HepG2 (cell line): ENCODE measurements around the gene C11orf86. TPM values are rescaled to one million over a fixed set of nuclear protein-coding genes. Genes with fewer than 3 reads are reported as not detected.

Experiments
- ATAC-seq: fragments of 200-7000 bp; cut with Tn5 transposase; 3 replicates; pipeline ENCODE4 v1.9.1; 2020; ENCODE audit warnings: mild to moderate bottlenecking, moderate library complexity
- BruUV-seq: library from RNA; stranded (reverse); fragments of 400-500 nt; replicated peaks from 2 replicates; lab custom pipeline; 2021; lab: Mats Ljungman, UMichigan
- CTCF ChIA-PET: fragments of 300-600 bp; formaldehyde crosslinking; extraction: SDS; loops from one replicate; lab custom pipeline; 2021; ENCODE audit warnings: low total read pairs, inconsistent platforms, low intra/inter-chr PET ratio; lab: Yijun Ruan, JAX
- POLR2A ChIA-PET: fragments of 350-600 bp; sonication (Branson Sonifier 250); formaldehyde crosslinking; loops from one replicate; lab custom pipeline; 2020; ENCODE audit warnings: antibody characterized with exemption, inconsistent platforms; lab: Yijun Ruan, JAX
- DNase-seq: peaks from one replicate; pipeline ENCODE4 v3.0.0-alpha.2; 2015; ENCODE audit warnings: low spot score
- FAIRE-seq: peaks from 3 replicates; lab custom pipeline; 2011; peaks lifted over from hg19 to GRCh38; lab: Jason Lieb, UNC
- H2AFZ ChIP-seq: one replicate; pipeline ENCODE4 v1.6.1; 2011; ENCODE audit warnings: low read length, inconsistent platforms
- H3K27ac ChIP-seq: fragments of 300-600 bp; 3 replicates; pipeline ENCODE4 v1.8.0; 2011; ENCODE audit warnings: mixed run types, mild to moderate bottlenecking, mixed read lengths, low read length, inconsistent platforms; ENCODE audit not compliant: insufficient read depth; ENCODE audit errors: extremely low read length
- H3K27me3 ChIP-seq, 2 experiments: fragments of 200-600 bp in 1 of 2; 2 replicates in 1 of 2; 3 replicates in 1 of 2; pipeline versions ENCODE4 v1.6.0 to v1.8.0; 2011; ENCODE audit warnings: low read length in 2 of 2, mild to moderate bottlenecking in 2 of 2, moderate library complexity in 2 of 2, inconsistent platforms in 1 of 2; ENCODE audit not compliant: insufficient read depth in 2 of 2, control insufficient read depth in 1 of 2
- H3K36me3 ChIP-seq, 2 experiments: fragments of 200-600 bp in 1 of 2; replicated peaks in 1 of 2; 2 replicates in 1 of 2; 3 replicates in 1 of 2; pipeline versions ENCODE4 v1.5.1 to v1.8.0; 2011; ENCODE audit warnings: low read length in 2 of 2, inconsistent platforms in 1 of 2; ENCODE audit not compliant: insufficient read depth in 2 of 2, control insufficient read depth in 1 of 2
- H3K4me1 ChIP-seq: 2 replicates; pipeline ENCODE4 v1.5.1; 2012; ENCODE audit warnings: low read length, inconsistent platforms; ENCODE audit not compliant: insufficient read depth
- H3K4me2 ChIP-seq: 2 replicates; pipeline ENCODE4 v1.6.0; 2011; ENCODE audit warnings: low read depth, low read length, inconsistent platforms
- H3K4me3 ChIP-seq, 3 experiments: fragments of 200-600 bp in 1 of 3; sonication (generic), shearing (Covaris generic) in 1 of 3; replicated peaks in 1 of 3; 2 replicates each; pipeline ENCODE4 v1.5.1; 2011 to 2016; ENCODE audit warnings: low read length in 3 of 3, inconsistent platforms in 2 of 3, low read depth in 2 of 3, mild to moderate bottlenecking in 2 of 3, control low read depth in 1 of 3, mixed read lengths in 1 of 3; ENCODE audit not compliant: insufficient read depth in 1 of 3
- H3K79me2 ChIP-seq: one replicate; pipeline ENCODE4 v1.6.1; 2011; ENCODE audit warnings: low read length, inconsistent platforms; ENCODE audit not compliant: insufficient read depth
- H3K9ac ChIP-seq: 2 replicates; pipeline ENCODE4 v1.6.0; 2011; ENCODE audit warnings: mild to moderate bottlenecking, low read depth, low read length, inconsistent platforms; ENCODE audit not compliant: insufficient read depth
- H3K9me3 ChIP-seq: 2 replicates; pipeline ENCODE4 v1.5.1; 2012; ENCODE audit warnings: mild to moderate bottlenecking, low read length
- H4K20me1 ChIP-seq: 2 replicates; pipeline ENCODE4 v1.6.0; 2011; ENCODE audit warnings: inconsistent platforms, mild to moderate bottlenecking, low read length, moderate library complexity; ENCODE audit not compliant: insufficient read depth
- ARNT2 ChIP-seq: sonication (generic); formaldehyde crosslinking; IDR thresholded peaks from 2 replicates; pipeline ENCODE4 v1.8.0; 2022; ENCODE audit warnings: mild to moderate bottlenecking, low read depth, missing genetic modification reagents, moderate library complexity
- FOXM1 ChIP-seq: sonication (generic); formaldehyde crosslinking; IDR thresholded peaks from 2 replicates; pipeline ENCODE4 v1.5.0; 2020; ENCODE audit warnings: missing genetic modification reagents
- GZF1 ChIP-seq: sonication (generic); formaldehyde crosslinking; IDR thresholded peaks from 2 replicates; pipeline ENCODE4 v1.5.1; 2020; ENCODE audit warnings: mild to moderate bottlenecking, missing genetic modification reagents
- ISX ChIP-seq: sonication (generic); formaldehyde crosslinking; conservative IDR thresholded peaks from 2 replicates; pipeline ENCODE4 v1.5.0; 2020; ENCODE audit warnings: missing genetic modification reagents
- SNAPC4 ChIP-seq: sonication (generic); formaldehyde crosslinking; IDR thresholded peaks from 2 replicates; pipeline ENCODE4 v1.4.0; 2020; ENCODE audit warnings: mild to moderate bottlenecking, missing genetic modification reagents
- ZBTB43 ChIP-seq: sonication (generic); formaldehyde crosslinking; conservative IDR thresholded peaks from 2 replicates; pipeline ENCODE4 v1.4.0; 2020; ENCODE audit warnings: missing genetic modification reagents
- ZNF10 ChIP-seq: sonication (generic); formaldehyde crosslinking; IDR thresholded peaks from 2 replicates; pipeline ENCODE4 v1.4.0; 2020; ENCODE audit warnings: mild to moderate bottlenecking, low read depth, missing genetic modification reagents, borderline replicate concordance
- ZNF33B ChIP-seq: sonication (generic); formaldehyde crosslinking; IDR thresholded peaks from 2 replicates; pipeline ENCODE4 v1.5.1; 2020; ENCODE audit warnings: mild to moderate bottlenecking, missing genetic modification reagents
- ZNF460 ChIP-seq: sonication (generic); formaldehyde crosslinking; IDR thresholded peaks from 2 replicates; pipeline ENCODE4 v1.5.1; 2020; ENCODE audit warnings: missing genetic modification reagents, mild to moderate bottlenecking, borderline replicate concordance
- ZNF556 ChIP-seq: sonication (generic); formaldehyde crosslinking; IDR thresholded peaks from 2 replicates; pipeline ENCODE4 v1.4.0; 2020; ENCODE audit warnings: mild to moderate bottlenecking, missing genetic modification reagents, borderline replicate concordance
- ZNF850 ChIP-seq: sonication (generic); formaldehyde crosslinking; conservative IDR thresholded peaks from 2 replicates; pipeline ENCODE4 v1.9.0; 2021; ENCODE audit warnings: mild to moderate bottlenecking, missing genetic modification reagents
- WGBS: methylation state at CpG from one replicate; pipeline ENCODE4 v1.1.6; 2017; ENCODE audit warnings: low lambda C conversion rate; 5-methylcytosine and 5-hydroxymethylcytosine counted together
- in situ Hi-C: cut with HindIII; loops from 2 replicates; pipeline ENCODE4 v1.10.0; 2017; ENCODE audit warnings: low pct_unique_long_range_greater_than_20kb; ENCODE audit not compliant: extremely low pct_ligation_motif_present
- intact Hi-C: fragments of 100-400 bp; cut with micrococcal nuclease; formaldehyde crosslinking; loops from one replicate; pipeline ENCODE4 v1.10.0; 2022; ENCODE audit not compliant: unreplicated experiment
- polyA plus RNA-seq, 8 experiments: library from polyadenylated mRNA; depleted of rRNA in 3 of 8; stranded (reverse) in 7 of 8; unstranded in 1 of 8; fragments of >200 nt; fragmentation: Illumina TruSeq in 4 of 8; extraction: Trizol in 4 of 8; gene quantifications; 2 replicates each; pipeline versions ENCODE4 v1.2.1 to v1.2.3, GENCODE V29; 2011 to 2016; ENCODE audit warnings: low read depth in 4 of 8, missing spikeins in 1 of 8, mixed read lengths in 1 of 8; ENCODE audit not compliant: insufficient read depth in 1 of 8
- total RNA-seq, 5 experiments: library from RNA; depleted of rRNA; stranded (reverse); fragments of >200 nt; fragmentation: Illumina TruSeq; extraction: Trizol; gene quantifications; 2 replicates each; pipeline ENCODE4 v1.2.3, GENCODE V29; 2016; ENCODE audit warnings: low read depth in 1 of 5

C11orf86 gene
- total and polyA plus RNA-seq, 2 of the 13 experiments (the other 11 are each of a cell fraction or from before 2014, with no cell fraction given): 0.11 to 0.18 TPM

- CTCF ChIA-PET: no interaction called here
- Histone ChIP-seq H3K79me2 (no peaks in the 10 kb centered on the region), H3K27me3 (peaks cover 12 to 44% of the 10 kb centered on the region in 2 experiments; a peak in 4 of 5 replicates), H3K36me3 (no peaks in the 10 kb centered on the region), H2AFZ (no peak overlapping the region), H3K4me1 (peaks cover 18% of the 10 kb centered on the region), H3K9ac (no peak overlapping the region), H3K4me3 (no peak overlapping the region), H4K20me1 (0 out of 2 replicates have a peak, but pooled peaks cover 4% of the 10 kb centered on the region), H3K9me3 (no peaks in the 10 kb centered on the region), H3K27ac (no peak overlapping the region), H3K4me2 (no peak overlapping the region)
- ATAC-seq: no peak
- WGBS: 41% methylated on average over 5 of the region's 5 CpGs
- POLR2A ChIA-PET: no interaction called here
- in situ Hi-C loops: no loop called here
- no peak for DNase-seq
- intact Hi-C loops: no loop called here
- BruUV-seq: no TSS peak
- no peak for TF ChIP-seq FOXM1 (CRISPR knock-in tag)
- TF ChIP-seq ZNF33B (CRISPR knock-in tag): no peak
- TF ChIP-seq ISX: no peak
- no peak for TF ChIP-seq ZNF460 (CRISPR knock-in tag)
- TF ChIP-seq ZNF556 (CRISPR knock-in tag): no peak
- no peak for TF ChIP-seq ZNF850
- TF ChIP-seq ZBTB43 (CRISPR knock-in tag): no peak
- TF ChIP-seq GZF1 (CRISPR knock-in tag): no peak
- no peak for TF ChIP-seq SNAPC4 (CRISPR knock-in tag)
- TF ChIP-seq ZNF10 (CRISPR knock-in tag): no peak
- no peak for TF ChIP-seq ARNT2 (CRISPR knock-in tag)
- no peak for FAIRE-seq
Observed at GRCh38 chr11:67024410-67024809, 49.3 kb downstream of the C11orf86 start.
